ENCODE data around the gene UNC13A. TPM values are rescaled to one million over a fixed set of nuclear protein-coding genes. Genes with fewer than 3 reads are reported as not detected.

Gene UNC13A
- total RNA-seq, 6 experiments from 2014 or later: 0.07 to 0.71 (median 0.21) TPM

DNA sequence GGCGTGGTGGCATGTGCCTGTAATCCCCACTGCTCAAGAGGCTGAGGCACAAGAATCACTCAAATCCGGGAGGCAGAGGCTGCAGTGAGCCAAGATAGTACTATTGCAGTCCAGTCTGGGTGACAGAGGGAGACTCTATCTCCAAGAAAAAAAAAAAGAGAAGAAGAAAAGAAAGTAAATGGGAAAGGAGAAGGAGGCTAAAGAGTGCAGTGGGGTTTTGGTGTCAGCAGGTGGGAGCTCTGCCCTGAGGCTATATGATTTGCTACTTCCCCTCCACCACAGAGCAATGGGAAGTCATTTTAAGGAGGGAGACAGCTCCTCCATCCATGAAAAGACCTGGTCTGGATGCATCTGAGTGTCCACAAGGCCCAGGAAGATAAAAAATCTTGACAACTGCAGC, 23.1 kb downstream of the UNC13A start:
- TF ChIP-seq CTCF (IDR thresholded peaks at IDR 0.05): no peak
- no peaks in the 10 kb centered on the region for H3K4me1 Mint-ChIP-seq (ENCODE audit: low read depth)
- H3K9me3 Mint-ChIP-seq: peaks cover 13% of the 10 kb centered on the region
- H3K27me3 Mint-ChIP-seq (ENCODE audit: insufficient read depth): peaks cover 31% of the 10 kb centered on the region
- DNase-seq: no peak
- H3K27ac Mint-ChIP-seq: no peak overlapping the region
- no peak overlapping the region for H3K4me3 Mint-ChIP-seq
- H3K36me3 Mint-ChIP-seq (ENCODE audit: low read depth): no peaks in the 10 kb centered on the region

DNA sequence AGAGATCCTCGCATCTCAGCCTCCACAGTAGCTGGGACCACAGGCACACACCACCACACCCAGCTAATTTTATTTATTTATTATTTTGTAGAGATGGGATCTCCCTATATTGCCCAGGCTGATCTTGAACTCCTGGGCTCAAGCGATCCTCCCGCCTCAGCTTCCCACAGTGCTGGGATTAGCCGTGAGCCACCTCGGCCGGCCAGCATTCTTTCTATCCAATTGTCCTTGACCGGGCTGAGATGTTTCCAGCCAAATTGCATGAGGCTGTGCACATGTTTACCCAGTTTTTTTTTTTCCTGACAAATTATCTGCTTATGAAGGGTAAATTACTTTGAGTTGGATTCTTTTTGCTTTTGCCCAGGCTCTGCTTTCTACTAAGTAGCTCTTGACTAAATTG, 28.2 kb downstream of the UNC13A start:
- Mint-ChIP-seq H3K27ac (no peak overlapping the region), H3K9me3 (peaks cover 6% of the 10 kb centered on the region; the same call in 1 of the 2 replicates), H3K36me3 (ENCODE audit: low read depth) (no peaks in the 10 kb centered on the region), H3K27me3 (ENCODE audit: insufficient read depth) (peaks cover 17% of the 10 kb centered on the region), H3K4me3 (no peak overlapping the region), H3K4me1 (ENCODE audit: low read depth) (no peaks in the 10 kb centered on the region)
- no peak for TF ChIP-seq CTCF (IDR thresholded peaks at IDR 0.05)
- no peak for DNase-seq

DNA sequence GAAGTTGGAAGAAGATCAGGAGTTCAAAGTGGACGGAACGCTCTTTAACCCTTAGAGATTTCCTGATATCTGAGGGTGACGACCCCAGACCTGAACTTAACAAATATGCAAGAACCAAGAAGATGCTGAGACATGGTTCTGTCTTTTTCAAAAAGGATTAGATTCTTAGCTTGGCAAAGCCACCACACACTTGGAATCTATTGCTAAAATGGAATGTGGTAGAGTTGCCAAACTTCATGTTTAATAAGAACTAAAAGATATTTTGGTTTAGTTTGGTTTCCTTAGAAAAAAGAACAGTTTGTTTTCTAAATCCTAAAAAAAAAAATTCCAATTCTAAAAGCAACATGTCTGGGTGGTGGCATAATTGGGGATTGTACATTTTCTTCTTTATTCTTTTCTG, 29.5 kb downstream of the UNC13A start:
- no peaks in the 10 kb centered on the region for H3K4me1 Mint-ChIP-seq (ENCODE audit: low read depth)
- peaks cover 5% of the 10 kb centered on the region; the same call in 1 of the 2 replicates for H3K36me3 Mint-ChIP-seq (ENCODE audit: low read depth)
- no peak overlapping the region for H3K4me3 Mint-ChIP-seq
- no peak overlapping the region; the same call in 1 of the 2 replicates for H3K27ac Mint-ChIP-seq
- peaks cover 15% of the 10 kb centered on the region for H3K27me3 Mint-ChIP-seq (ENCODE audit: insufficient read depth)
- H3K9me3 Mint-ChIP-seq: peaks cover 7% of the 10 kb centered on the region; the same call in 1 of the 2 replicates
- no peak for TF ChIP-seq CTCF (IDR thresholded peaks at IDR 0.05)
- no peak for DNase-seq

DNA sequence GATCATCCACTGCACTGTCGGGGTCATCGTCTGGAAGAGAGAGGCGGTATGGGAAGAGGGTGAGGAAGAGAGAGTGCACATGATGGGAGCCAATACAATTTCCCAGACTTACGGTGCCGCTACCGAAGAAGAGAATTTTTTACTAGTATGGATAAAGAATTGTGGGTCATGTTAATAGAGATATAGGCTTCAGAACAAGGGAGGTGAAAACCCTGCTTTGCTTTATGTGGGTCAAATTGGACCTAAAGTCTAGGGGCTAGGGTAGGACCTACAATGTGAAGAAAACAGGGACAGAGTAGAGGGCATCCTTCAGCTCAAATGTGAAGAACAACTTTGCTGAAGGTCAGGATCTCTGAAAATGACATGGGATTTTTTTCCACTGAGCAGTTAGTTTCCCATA, 29.9 kb downstream of the UNC13A start:
- H3K27ac Mint-ChIP-seq: no peak overlapping the region; the same call in 1 of the 2 replicates
- H3K4me3 Mint-ChIP-seq: no peak overlapping the region

GRCh38 chr19:17656970-17657369, 31.2 kb downstream of the UNC13A start:
- H3K27ac Mint-ChIP-seq: no peak overlapping the region

More for the DNA sequence above, 29.9 kb downstream of the UNC13A start:
- no peak for DNase-seq
- Mint-ChIP-seq H3K27me3 (ENCODE audit: insufficient read depth) (peaks cover 13% of the 10 kb centered on the region), H3K9me3 (peaks cover 7% of the 10 kb centered on the region; the same call in 1 of the 2 replicates), H3K4me1 (ENCODE audit: low read depth) (no peaks in the 10 kb centered on the region), H3K36me3 (ENCODE audit: low read depth) (peaks cover 5% of the 10 kb centered on the region; the same call in 1 of the 2 replicates)
- no peak for TF ChIP-seq CTCF (IDR thresholded peaks at IDR 0.05)

More at GRCh38 chr19:17656970-17657369, 31.2 kb downstream of the UNC13A start:
- Mint-ChIP-seq H3K27me3 (ENCODE audit: insufficient read depth) (peaks cover 20% of the 10 kb centered on the region), H3K36me3 (ENCODE audit: low read depth) (peaks cover 5% of the 10 kb centered on the region; the same call in 1 of the 2 replicates), H3K9me3 (peaks cover 7% of the 10 kb centered on the region; the same call in 1 of the 2 replicates), H3K4me1 (ENCODE audit: low read depth) (no peaks in the 10 kb centered on the region), H3K4me3 (no peak overlapping the region)
- TF ChIP-seq CTCF (IDR thresholded peaks at IDR 0.05): no peak
- DNase-seq: no peak

Measured in HFFc6 (cell line).